Measurements from ENCODE around the gene TACR1. TPM values are rescaled to one million over a fixed set of nuclear protein-coding genes. Genes with fewer than 3 reads are reported as not detected.

TACR1 gene
- total and polyA plus RNA-seq, 2 experiments from 2014 or later = 3.5 to 7.3 TPM

DNA sequence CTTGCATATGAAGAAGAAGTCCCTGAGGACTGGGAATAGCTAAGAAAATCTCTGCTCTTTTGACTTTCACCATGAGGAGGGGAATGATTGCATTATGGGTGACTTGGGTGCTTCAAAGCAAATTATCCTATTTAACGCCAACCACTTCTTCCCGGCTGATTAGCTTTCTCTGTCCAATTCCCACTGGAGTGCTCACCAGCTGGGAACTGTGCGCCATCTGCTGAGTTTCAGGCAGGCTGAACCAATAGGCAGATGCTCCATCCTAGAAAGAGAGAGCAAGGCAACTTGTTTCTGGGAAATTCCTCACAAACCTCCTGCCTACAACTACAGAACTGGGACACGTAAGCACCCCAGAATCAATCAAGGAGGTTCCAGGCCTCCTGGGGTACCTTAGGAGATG lies 191.5 kb downstream of the TACR1 start:
- Histone ChIP-seq H3K79me2 (replicated peaks; ENCODE audit: insufficient read depth) (no peaks in the 10 kb centered on the region), H2AFZ (no peak overlapping the region), H3K36me3 (ENCODE audit: insufficient read depth) (no peaks in the 10 kb centered on the region), H3K4me2 (no peak overlapping the region), H3K27ac (ENCODE audit: low read depth) (no peak overlapping the region), H3K27me3 (ENCODE audit: insufficient read depth) (no peaks in the 10 kb centered on the region), H4K20me1 (replicated peaks; ENCODE audit: insufficient read depth) (no peaks in the 10 kb centered on the region), H3K9me2 (ENCODE audit: insufficient read depth) (no peaks in the 10 kb centered on the region; the same call in 1 of the 2 replicates), H3F3A (replicated peaks; ENCODE audit: low read depth) (no peaks in the 10 kb centered on the region), H3K4me1 (ENCODE audit: insufficient read depth) (no peaks in the 10 kb centered on the region), H3K4me3 (no peak overlapping the region)
- DNase-seq (ENCODE audit: low spot score) (no peak), ATAC-seq (no peak)
- no peaks in the 10 kb centered on the region for H3K9me3 Mint-ChIP-seq
- H3K27me3 Mint-ChIP-seq (ENCODE audit: insufficient read depth, low read depth, poor library complexity) = peaks cover 3% of the 10 kb centered on the region
- no peaks in the 10 kb centered on the region for H3K36me3 Mint-ChIP-seq (ENCODE audit: low read depth)
- no peak overlapping the region for H3K27ac Mint-ChIP-seq
- H3K4me3 Mint-ChIP-seq = no peak overlapping the region
- TF ChIP-seq, protein P1, sequence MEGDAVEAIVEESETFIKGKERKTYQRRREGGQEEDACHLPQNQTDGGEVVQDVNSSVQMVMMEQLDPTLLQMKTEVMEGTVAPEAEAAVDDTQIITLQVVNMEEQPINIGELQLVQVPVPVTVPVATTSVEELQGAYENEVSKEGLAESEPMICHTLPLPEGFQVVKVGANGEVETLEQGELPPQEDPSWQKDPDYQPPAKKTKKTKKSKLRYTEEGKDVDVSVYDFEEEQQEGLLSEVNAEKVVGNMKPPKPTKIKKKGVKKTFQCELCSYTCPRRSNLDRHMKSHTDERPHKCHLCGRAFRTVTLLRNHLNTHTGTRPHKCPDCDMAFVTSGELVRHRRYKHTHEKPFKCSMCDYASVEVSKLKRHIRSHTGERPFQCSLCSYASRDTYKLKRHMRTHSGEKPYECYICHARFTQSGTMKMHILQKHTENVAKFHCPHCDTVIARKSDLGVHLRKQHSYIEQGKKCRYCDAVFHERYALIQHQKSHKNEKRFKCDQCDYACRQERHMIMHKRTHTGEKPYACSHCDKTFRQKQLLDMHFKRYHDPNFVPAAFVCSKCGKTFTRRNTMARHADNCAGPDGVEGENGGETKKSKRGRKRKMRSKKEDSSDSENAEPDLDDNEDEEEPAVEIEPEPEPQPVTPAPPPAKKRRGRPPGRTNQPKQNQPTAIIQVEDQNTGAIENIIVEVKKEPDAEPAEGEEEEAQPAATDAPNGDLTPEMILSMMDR (conservative IDR thresholded peaks at IDR 0.05; ENCODE audit: low read depth in 2 of 2) = peak in 1 of 2 experiments; percentile 27; a peak in 1 of 4 replicates
- TF ChIP-seq NANOG (IDR thresholded peaks at IDR 0.05; ENCODE audit: borderline replicate concordance) = no peak
- H3K4me1 Mint-ChIP-seq = no peaks in the 10 kb centered on the region

DNA sequence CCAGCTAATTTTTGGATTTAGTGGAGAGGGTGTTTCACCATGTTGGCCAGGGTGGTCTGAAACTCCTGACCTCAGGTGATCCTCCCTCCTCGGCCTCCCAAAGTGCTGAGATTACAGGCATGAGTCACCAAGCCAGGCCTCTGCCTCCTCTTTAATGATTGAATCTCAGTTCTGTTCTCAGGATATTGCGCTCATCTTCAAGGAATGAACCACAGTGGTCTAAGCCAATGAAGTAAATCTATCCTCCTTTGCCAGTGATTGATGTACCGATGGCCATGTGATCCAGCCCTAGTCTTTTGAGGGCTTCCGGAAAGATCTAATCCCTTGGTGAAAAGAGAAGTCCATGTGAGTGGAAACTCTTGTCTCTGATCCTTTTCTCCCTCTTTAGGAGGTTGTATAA lies 192.3 kb downstream of the TACR1 start:
- ATAC-seq (no peak), DNase-seq (ENCODE audit: low spot score) (no peak)
- Mint-ChIP-seq H3K9me3 (no peaks in the 10 kb centered on the region), H3K4me1 (no peaks in the 10 kb centered on the region), H3K27me3 (ENCODE audit: insufficient read depth, low read depth, poor library complexity) (peaks cover 3% of the 10 kb centered on the region), H3K27ac (no peak overlapping the region), H3K4me3 (no peak overlapping the region), H3K36me3 (ENCODE audit: low read depth) (no peaks in the 10 kb centered on the region)
- Histone ChIP-seq H4K20me1 (replicated peaks; ENCODE audit: insufficient read depth) (no peaks in the 10 kb centered on the region), H3K36me3 (ENCODE audit: insufficient read depth) (no peaks in the 10 kb centered on the region), H3K4me3 (no peak overlapping the region), H3K4me2 (no peak overlapping the region), H3K9me2 (ENCODE audit: insufficient read depth) (no peaks in the 10 kb centered on the region; the same call in 1 of the 2 replicates), H3F3A (replicated peaks; ENCODE audit: low read depth) (no peaks in the 10 kb centered on the region), H3K27ac (ENCODE audit: low read depth) (no peak overlapping the region), H3K79me2 (replicated peaks; ENCODE audit: insufficient read depth) (no peaks in the 10 kb centered on the region), H3K27me3 (ENCODE audit: insufficient read depth) (no peaks in the 10 kb centered on the region), H3K4me1 (ENCODE audit: insufficient read depth) (no peaks in the 10 kb centered on the region), H2AFZ (no peak overlapping the region)
- TF ChIP-seq CREB1 (CRISPR knock-in tag; IDR thresholded peaks at IDR 0.05; ENCODE audit: low read depth) (no peak), EZH2phosphoT487 (IDR thresholded peaks at IDR 0.05; ENCODE audit: unreplicated experiment) (no peak), POLR2AphosphoS5 (IDR thresholded peaks at IDR 0.05; ENCODE audit: low read depth) (no peak), JUNB (IDR thresholded peaks at IDR 0.05; ENCODE audit: unreplicated experiment) (no peak), ZNF331 (CRISPR knock-in tag; IDR thresholded peaks at IDR 0.05; ENCODE audit: low read depth) (no peak), STAT1 (IDR thresholded peaks at IDR 0.05; ENCODE audit: unreplicated experiment) (no peak), ZNF114 (CRISPR knock-in tag; IDR thresholded peaks at IDR 0.05) (no peak), NANOG (IDR thresholded peaks at IDR 0.05; ENCODE audit: borderline replicate concordance) (no peak)
- TF ChIP-seq, protein P1 (conservative IDR thresholded peaks at IDR 0.05; ENCODE audit: low read depth in 2 of 2) = no peak
- TF ChIP-seq, protein P2, sequence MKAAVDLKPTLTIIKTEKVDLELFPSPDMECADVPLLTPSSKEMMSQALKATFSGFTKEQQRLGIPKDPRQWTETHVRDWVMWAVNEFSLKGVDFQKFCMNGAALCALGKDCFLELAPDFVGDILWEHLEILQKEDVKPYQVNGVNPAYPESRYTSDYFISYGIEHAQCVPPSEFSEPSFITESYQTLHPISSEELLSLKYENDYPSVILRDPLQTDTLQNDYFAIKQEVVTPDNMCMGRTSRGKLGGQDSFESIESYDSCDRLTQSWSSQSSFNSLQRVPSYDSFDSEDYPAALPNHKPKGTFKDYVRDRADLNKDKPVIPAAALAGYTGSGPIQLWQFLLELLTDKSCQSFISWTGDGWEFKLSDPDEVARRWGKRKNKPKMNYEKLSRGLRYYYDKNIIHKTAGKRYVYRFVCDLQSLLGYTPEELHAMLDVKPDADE (IDR thresholded peaks at IDR 0.05) = no peak
- TF ChIP-seq, protein P3, sequence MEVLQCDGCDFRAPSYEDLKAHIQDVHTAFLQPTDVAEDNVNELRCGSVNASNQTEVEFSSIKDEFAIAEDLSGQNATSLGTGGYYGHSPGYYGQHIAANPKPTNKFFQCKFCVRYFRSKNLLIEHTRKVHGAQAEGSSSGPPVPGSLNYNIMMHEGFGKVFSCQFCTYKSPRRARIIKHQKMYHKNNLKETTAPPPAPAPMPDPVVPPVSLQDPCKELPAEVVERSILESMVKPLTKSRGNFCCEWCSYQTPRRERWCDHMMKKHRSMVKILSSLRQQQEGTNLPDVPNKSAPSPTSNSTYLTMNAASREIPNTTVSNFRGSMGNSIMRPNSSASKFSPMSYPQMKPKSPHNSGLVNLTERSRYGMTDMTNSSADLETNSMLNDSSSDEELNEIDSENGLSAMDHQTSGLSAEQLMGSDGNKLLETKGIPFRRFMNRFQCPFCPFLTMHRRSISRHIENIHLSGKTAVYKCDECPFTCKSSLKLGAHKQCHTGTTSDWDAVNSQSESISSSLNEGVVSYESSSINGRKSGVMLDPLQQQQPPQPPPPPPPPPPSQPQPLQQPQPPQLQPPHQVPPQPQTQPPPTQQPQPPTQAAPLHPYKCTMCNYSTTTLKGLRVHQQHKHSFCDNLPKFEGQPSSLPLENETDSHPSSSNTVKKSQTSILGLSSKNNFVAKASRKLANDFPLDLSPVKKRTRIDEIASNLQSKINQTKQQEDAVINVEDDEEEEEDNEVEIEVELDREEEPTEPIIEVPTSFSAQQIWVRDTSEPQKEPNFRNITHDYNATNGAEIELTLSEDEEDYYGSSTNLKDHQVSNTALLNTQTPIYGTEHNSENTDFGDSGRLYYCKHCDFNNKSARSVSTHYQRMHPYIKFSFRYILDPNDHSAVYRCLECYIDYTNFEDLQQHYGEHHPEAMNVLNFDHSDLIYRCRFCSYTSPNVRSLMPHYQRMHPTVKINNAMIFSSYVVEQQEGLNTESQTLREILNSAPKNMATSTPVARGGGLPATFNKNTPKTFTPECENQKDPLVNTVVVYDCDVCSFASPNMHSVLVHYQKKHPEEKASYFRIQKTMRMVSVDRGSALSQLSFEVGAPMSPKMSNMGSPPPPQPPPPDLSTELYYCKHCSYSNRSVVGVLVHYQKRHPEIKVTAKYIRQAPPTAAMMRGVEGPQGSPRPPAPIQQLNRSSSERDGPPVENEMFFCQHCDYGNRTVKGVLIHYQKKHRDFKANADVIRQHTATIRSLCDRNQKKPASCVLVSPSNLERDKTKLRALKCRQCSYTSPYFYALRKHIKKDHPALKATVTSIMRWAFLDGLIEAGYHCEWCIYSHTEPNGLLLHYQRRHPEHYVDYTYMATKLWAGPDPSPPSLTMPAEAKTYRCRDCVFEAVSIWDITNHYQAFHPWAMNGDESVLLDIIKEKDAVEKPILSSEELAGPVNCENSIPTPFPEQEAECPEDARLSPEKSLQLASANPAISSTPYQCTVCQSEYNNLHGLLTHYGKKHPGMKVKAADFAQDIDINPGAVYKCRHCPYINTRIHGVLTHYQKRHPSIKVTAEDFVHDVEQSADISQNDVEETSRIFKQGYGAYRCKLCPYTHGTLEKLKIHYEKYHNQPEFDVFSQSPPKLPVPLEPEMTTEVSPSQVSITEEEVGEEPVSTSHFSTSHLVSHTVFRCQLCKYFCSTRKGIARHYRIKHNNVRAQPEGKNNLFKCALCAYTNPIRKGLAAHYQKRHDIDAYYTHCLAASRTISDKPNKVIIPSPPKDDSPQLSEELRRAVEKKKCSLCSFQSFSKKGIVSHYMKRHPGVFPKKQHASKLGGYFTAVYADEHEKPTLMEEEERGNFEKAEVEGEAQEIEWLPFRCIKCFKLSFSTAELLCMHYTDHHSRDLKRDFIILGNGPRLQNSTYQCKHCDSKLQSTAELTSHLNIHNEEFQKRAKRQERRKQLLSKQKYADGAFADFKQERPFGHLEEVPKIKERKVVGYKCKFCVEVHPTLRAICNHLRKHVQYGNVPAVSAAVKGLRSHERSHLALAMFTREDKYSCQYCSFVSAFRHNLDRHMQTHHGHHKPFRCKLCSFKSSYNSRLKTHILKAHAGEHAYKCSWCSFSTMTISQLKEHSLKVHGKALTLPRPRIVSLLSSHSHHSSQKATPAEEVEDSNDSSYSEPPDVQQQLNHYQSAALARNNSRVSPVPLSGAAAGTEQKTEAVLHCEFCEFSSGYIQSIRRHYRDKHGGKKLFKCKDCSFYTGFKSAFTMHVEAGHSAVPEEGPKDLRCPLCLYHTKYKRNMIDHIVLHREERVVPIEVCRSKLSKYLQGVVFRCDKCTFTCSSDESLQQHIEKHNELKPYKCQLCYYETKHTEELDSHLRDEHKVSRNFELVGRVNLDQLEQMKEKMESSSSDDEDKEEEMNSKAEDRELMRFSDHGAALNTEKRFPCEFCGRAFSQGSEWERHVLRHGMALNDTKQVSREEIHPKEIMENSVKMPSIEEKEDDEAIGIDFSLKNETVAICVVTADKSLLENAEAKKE (CRISPR knock-in tag; IDR thresholded peaks at IDR 0.05) = no peak

Measured in GM23338 (cell line).